Pons (tissue), 1 donor: Measurements from ENCODE around the gene KLF16.
A peak's percentile ranks its signal among the peaks of the same experiment; 100 is the strongest.

ENCODE experiments used
- DNase-seq: peaks from one replicate; pipeline ENCODE4 v3.0.0-alpha.2; 2016; ENCODE audit warnings: low spot score

KLF16 gene

DNA sequence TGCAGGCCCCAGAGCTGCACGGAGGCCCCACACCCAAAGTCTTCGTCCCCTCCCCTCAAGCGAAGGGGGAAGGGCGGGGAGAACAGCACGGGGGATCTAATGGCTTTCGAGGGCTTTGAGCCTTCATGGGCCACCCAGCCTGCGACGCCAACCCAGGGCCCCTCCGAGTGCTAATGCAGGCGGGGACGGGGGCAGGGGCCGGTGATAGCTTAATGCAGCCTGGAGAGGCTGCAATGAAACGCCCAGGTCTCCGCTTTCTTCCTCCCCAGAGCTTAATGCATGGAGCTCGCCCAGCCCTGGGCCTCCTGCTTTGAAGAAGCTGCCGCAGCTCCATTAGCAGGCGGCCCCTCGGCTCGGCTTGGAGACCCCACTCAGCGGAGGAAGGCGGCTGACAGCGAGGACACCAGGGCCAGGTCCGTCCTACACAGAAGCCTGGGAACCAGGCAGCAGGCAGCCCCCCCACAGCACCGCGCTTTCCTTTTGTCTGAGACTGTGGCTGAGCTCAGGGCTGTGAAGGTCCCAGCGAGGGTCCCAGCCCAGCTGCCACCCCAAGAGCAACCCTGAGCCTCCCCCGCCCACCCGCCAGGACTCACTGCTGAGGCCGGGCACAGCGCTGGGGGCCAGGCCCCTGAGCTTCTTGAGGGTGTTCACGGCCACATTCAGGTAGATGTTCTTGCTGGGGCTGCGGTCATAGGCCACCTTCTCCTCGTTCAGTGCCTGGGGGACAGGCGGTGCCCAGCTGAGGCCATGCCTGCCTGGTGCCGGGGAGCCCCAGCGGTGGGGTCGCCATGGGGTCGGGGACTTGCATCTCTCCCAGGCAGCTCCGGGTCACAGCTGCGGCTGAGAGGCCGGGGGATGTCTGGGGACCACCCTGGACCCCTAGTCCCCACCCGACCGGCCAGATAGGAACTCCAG is 43.8 kb downstream of the KLF16 start:
- DNase-seq: no peak

DNA sequence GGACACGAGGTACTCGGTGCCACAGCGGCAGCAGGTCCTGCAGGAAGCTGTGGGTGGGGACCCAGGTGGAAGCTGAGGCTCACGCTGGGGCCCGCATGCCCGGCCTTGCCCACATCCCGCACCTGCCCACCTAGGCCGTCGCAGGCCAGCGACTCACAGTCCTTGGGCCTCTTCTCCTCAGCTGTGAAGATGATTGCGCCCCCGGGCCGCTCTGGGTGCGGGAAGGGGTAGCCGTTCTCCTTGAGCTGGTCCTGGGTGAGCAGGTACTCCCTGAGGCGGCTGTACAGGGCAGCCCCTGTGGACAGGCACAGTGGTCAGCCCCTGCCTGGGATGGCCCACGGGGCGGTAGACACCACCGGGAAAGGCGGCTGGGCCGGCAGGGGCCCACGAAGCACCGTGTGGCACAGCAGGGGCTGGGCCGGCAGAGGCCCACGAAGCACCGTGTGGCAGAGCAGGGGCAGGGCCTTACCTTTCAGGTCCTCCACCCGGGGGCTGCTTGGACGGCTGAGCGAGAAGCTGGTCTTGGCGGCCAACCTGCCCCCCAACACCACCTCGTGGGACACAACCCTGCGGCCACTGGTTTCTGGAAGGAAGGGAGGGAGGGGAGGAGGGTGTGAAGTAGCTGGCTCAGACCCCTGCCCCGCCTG is 44.7 kb downstream of the KLF16 start:
- no peak for DNase-seq

DNA sequence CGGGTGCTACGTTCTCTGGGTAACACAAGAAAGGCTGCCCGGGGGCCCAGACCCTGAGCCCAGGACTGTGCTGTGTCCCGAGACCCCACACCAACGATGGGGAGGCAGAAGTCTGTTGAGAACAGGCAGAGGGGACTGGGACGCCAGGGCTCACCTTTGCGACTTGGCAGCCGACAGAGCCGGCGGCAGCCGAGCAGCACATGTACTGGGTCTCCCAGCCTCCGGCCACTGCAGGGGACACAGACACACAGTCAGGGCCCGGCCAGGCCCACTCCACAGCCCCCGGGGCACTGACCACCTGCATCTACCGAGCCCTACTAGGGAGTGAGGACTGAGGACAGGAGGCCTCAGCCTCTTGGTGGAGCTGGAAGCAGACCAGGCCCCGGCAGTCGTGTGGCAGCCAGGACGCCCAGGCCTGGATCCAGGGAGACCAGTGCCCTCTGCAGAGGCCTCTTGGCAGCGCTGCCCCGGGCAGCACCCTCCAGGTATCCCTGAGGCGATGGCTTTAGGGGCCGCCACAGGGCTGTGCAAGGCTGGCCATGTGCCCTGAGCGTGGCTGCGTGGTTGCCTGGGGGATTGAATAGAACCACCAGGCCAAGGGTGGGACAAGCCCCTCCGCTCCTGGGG is 45.7 kb downstream of the KLF16 start:
- DNase-seq: no peak

DNA sequence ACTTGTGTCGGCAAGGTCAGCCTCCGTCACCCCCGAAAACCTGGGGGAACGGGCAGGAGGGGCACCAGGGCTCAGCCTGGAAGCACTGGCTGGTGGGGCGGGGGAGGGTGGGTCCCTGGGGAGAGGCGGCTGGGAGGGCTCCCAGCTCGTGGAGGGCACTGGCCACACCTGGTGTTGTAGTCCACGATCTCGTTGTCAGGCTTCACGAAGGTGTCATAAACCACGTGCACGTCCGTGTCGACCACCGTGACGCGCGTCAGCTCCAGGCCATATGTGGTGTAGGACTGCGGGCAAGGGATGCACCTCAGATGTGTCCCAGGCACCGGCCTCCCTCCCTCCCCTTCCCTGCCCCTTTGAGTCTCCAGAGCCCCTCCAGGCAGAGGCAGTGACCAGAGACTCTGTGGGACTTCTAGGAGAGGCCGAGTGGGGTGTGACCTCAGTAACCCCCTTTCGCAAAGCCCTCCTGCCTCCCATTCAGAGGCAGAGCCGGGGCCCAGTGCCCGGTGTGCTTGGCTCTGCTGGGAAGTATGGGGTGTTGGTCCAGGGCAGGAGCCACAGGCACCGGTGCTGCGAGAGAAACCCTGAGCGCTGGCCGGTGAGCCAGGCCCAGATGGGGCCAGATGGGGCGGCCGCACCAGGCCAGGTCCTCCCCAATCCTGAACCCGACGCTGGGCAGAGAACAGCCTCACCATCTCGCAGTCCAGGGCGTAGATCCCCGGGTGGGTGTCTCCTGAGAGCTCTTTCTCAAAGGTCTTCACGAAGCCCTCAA is 46.7 kb downstream of the KLF16 start:
- DNase-seq: no peak

DNA sequence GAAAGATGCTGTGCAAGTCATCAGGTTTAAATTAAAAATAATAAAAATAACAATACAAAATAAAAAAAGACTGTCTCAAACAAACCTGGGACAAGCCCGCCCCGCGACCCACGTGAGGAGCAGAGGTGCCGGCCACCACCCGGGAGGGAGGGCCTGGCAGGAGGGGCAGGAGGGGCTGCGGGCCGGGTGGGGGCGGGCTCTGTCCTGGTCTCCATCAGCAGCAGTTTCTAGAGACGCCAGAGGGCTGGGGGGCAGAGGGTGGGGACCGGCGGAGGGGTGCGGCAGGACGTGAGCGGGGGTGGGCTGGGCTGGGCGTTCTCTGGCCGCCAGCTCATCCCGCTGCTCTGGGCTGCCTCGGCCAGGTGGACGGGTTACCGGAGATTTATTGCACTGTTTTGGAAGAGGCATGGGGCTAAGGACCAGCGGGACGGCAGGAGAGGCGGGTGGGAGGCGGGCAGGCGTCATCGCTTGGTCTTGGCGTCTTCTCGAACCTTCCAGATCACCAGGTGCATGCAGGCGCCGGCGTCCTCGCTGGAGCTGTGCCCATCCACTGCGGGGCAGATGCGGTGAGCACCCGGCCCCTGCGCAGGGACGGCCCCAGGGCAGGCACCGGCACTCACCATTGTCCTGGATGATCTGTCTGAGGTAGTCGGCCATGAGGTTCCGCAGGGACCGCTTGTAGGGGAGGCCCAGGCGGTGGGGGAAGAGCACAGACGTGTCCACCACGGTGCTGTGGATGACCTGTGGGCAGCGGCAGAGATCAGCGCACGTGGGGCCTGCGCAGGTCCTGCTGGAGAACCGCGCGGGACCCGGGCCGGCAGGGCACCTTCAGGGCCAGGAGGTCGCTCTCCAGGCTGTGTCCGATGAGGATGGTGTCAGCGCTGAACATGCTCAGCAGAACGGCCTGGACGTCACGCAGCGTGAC is 47.5 kb downstream of the KLF16 start:
- no peak for DNase-seq

DNA sequence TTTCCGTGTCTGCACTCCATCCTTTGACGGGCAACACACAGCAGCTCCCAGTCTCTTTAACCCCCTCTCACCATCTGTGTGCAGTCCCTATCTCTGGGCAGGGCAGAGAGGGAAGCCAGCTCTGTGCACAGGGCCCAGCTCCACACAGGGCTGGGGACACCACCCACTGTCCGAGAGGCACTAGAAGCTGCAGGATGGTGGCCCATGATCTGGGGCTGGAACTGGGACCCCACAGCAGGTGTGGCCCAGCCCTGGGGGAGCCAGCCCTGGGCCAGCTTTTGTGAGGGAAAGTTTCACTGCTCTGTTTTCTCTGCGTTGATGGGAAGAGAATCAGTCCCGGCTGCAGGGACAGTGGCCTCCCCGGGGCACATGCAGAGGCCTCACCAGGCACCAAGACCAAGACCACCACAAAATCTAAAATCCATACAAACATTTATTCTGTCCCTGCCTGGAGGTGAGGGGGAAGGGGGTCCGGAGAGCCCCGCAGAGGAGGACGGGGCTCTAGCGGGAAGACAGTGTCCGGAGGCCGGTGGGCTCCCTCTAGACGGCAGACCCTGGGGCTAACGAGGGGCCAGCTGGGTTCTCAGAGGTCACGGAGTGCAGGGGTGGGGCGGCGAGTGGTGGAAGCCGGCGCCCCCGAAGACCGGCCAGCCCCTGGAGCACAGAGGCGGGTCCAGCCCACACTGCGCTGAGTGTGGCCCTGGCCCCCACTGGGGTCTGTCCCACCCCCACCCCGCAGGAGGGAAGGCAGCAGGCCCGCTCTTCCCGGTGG is 48.4 kb downstream of the KLF16 start:
- DNase-seq: no peak

DNA sequence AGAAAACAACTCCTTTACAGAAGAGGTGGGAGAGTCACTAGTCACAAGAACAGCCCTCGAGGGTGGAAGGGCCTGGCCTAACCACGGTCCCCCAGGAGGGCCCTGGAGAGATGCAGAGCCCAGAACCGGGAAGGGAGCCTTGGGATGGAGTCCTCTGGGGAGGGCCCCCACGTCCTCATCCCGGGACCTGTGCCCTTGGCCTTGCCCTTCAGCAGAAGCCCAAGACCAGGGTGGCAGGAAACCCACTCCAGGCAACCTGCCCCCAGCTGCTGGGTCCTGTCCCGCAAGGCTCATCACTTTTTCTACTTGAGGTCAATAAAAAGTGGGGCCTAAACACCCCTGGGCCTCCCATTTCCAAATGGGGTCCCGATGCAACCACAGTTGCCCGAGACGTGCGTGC is 49.0 kb downstream of the KLF16 start:
- DNase-seq: no peak

DNA sequence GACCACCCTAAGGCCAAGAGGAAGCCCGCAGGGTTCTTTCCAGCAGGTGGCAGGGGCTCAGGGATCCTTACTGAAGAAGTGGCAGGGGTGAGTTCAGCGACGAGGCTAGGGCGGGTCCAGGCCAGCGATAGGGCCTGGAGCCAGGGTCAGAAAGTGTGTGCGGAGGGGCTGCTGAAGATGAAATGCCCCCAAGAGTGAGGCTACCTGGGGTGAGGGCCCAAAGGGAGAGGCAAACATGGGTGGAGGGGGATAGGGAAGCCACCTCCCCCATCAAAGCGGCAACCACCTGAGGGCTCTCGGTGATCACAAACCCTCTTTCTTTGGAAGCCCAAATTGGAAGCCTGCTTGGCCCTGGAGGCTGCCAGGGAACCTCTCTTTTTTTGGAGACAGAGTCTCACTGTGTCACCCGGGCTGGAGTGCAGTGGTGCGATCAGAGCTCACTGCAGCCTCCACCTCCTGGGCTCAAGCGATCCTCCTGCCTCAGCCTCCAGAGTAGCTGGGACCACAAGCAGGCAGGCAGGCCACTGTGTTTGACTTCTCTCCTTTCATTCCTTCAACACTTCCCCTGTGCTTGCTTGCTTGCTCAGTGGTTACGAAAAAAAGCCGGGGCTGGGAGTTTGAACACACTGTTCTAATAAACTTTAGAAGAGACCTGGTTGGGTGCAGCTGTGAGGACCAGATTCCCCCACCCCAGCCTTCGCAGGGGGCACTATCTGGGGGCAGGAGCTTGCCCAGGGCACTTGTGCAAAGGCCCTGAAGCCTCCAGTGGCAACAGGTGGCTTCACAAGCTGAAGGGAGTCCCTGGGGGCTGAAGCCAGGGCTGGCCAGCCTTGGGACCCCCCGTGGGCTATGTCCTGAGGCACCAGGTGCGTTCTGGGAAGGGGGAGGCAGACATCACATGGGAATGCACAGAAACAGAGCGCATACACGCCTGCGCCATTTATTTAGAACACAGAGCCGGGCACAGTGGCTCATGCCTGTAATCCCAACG is 49.9 kb downstream of the KLF16 start:
- DNase-seq: no peak

DNA sequence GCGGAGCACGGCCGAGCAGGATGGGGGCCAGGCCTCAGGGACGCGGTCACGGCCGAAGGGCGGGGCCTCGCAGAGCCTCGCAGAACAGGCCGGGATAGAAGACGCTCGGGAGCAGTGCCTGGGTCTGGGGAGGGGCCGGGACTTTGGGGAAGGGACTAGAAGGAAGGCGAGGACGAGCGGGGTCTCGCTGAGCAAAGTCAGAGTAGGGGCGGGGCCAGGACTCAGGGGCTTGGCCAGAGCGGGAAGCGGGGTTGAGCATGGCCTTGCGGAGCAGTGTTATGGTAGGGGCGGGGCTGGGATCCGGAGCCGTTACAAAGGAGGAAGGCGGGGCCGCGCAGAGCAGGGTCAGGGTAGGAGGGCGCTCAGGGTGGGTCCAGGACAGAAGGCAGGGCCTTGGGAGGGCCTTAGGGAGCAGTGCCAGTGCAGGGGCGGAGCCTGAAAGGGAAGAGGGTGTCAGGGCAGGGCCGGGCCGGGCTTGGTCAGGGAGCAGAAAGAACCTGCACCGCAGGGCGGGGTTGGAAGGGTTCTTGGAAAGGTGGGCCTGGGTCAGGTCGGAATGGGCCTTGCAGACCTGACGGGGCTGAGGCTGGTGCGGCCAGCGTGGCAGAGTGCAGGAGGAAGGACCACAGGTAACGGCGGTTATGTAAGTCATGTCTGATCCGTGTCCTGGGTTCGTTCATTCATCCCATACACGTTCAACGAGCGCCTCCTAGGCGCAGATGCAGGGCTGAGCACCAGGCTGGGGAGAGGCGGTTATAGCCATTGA is 50.8 kb downstream of the KLF16 start:
- DNase-seq: peak; percentile 59

DNA sequence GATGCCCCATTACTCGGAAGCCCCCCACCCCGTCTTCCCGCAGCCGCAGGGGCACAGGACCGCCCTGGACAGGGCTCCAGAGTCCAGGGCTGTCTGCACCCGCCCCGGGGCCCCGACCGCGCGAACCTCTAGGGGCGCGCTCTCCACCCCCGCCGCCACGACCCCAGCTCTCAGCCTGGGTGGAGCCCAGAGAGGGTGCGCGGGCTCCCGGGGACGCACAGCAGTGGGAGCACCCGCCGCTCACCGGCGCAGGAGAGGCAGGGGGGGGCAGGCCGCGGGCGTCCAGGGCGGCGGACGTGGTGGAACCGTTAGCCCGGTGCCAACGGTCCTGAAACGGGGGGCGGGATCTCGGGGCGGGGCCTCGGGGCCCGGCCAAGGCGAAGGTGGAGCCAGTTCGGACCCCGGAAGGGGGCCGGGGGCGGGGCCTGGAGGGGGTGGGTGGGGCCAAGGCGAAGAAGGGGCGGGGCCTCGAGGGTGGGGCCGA is 51.4 kb downstream of the KLF16 start, which contains the start of gene ATP8B3:
Gene ATP8B3 (minus strand): TSS at position 335 of the 484 bp plus-strand sequence. CDS start 540 bp downstream, outside the sequence.
- no peak for DNase-seq

DNA sequence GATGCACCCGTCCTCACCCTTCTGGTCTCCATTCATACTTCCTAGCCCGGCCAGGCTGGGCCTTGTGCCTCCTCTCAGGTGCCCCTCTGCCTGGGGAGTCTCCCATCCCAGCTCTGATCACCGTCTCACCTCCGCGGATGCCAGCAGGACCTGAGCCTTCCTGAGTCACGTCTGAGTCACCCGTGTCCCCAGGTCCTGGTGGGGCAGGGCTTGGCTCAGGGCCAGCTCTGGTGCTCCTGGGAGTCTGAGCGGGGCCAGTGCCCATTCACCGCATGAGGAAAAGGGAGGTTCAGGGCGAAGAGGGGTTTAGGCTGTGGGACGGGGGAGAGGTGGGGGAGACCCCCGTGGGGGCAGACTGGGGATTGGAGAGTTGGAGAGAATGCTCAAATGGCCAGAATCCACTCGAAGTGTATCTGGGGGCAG is 51.9 kb downstream of the KLF16 start:
- no peak for DNase-seq

DNA sequence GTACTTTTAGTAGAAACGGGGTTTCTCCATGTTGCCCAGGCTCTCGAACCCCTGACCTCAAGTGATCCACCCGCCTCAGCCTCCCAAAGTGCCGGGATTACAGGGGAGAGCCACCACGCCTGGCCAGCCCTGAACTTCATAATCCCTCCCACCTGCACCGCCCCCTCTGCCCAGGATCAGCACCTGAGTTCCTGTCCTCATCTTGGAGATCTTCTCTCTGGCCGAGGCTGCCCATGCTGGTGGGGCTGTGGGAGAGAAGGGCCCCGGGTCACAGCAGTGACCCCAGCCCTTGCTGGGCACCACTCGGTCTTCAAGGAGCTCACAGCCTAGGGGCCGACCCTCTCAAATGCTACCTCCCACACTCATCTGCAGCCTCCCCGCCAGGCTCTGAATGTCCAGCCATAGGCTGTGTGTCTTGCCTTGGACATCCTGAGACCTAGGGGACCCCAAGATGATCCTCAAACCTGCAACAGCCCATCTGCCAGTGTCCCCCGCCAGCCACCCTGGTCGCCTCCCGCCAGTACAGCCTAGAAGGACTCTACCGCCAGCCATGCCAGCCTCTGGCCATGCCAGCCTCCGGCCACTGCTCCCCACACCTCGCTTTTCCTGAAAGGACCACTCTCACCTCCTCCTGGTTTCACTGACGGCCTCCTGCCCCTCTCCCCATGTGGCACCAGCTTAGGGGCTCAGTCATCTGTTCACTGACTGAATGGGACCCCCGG is 52.8 kb downstream of the KLF16 start:
- DNase-seq: no peak

DNA sequence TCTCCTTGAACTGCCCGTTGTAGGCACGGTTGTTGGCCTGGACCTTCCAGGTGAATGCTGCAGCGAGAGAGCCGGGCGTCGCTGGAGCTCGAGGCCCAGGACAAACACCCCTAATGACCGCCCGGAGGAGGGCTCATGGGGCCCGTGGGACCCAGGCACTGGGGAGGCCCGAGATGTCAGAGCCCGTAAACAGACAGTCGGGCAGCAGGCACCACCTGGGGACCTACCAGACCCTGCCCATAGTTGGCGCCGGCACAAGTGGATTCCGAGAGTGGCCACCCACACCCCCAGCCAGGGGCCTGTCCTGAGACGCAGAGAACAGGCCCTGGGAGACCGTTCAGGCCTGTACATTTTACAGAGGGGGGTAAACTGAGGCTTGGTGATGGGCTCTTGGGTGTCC is 53.7 kb downstream of the KLF16 start:
- no peak for DNase-seq

DNA sequence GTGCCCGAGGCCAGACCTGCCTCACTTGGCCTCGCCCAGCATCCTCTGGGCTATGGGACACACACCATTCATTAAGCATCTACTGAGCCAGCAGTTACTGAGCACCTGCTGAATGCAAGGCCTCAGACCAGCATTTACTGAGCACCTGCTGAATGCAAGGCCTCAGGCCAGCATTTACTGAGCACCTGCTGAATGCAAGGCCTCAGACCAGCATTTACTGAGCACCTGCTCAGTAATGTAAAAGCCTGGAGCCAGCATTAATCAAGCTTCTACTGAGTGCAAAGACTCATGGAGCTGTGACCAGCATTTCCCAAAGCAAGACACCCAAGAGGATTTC is 55.0 kb downstream of the KLF16 start:
- DNase-seq: no peak

DNA sequence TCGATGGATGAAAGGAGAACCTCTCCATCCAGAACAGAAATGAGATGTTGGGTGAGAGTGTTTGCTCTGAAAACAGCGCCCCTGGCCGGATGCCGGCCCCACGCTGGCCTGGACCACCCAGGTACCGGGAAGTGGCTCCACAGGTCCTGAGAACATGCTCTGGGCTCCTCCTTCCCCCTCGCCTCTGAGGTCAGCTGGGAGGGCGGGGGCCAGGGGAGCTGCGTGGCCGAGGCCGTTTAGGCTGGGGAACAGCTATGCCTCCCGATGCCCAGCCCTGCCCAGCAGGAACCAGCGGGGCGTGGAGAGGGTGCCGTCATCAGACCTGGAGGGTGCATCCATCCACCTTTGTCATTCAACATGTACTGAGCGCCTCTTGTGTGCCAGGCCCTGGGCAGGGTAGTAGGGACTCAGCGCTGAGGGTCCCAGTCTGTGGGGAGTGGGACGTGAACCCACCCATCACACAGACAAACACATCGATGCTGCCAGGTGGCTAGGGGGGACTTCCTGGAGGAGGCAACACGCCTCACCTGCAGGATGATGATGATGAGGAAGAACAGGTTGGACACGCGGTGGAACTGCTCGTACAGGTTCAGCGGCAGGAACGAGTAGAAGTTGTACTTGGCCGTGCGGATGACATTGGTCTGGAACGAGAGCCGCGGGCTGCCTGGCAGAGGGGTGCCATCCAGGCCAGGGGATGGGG is 55.5 kb downstream of the KLF16 start:
- DNase-seq: no peak

DNA sequence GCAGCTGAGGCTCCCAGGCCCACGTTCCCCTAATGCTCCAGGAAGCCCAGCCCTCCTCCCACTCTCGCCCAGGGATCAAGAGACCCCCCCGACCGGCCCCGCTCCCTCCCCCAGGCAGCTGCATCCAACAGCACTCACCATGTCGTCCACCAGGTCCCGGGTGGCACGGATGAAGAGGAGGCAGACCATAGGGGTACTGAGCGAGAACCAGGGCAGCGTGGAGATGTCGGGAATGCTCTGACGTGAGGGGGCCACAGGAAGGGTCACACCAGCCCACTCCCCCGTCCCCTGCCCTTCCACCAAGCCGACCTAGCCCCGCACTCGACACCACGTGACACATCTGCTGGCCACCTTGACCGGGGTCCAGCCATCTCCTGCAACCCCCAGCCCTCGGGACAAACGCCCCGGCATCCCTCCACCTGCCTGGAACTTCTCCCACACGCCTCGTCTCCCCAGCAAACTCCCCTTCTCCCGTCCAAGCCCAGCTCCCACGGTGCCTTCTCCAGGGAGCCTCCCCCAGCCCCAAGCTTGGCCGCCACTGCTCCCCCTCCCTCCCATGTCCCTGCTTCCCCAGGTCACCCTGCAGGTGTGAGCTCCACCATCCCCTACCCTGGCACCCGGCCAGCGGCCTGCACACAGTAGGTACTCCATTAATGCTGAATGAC is 56.2 kb downstream of the KLF16 start:
- DNase-seq: no peak
